Measurements from ENCODE around the gene TBC1D5.

TBC1D5 gene

DNA sequence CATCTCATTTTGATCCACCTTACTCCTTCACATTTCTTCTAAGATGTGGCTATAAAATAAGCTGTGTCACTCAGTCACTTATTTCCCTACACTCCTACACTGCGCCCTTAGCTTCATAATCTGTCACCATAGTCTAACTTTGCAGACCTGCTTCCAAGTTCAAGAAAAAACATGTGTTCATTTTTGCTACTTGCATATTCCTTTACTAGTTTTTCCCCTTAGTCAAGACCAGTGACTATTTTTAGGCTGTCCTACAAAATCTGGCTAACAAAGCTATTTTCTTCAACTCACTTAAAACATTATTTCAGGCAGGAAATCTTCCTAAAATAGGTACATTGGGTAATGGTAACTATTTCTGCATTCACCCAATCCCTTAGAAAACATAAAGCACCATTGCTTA is 272.5 kb downstream of the TBC1D5 start:
- DNase-seq (ENCODE audit: low read depth), result no peak

DNA sequence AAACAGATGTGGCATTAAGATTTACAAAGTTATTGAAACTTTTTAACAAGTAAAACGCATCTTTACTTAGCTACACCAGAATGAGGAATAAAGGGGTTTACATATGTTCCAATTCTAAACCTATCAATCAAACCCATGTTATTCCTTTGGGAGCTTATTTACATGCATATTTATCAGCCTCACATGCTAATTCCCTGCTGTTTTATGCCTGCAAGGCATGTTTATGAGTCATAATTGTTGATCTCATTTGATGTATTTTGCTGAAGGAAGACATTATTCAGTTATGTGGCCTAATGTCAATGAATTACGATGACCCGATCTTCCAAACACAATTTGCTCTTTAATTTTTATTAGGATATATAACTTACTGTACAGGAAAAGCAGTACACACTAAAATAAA is 272.9 kb downstream of the TBC1D5 start:
- no peak for DNase-seq (ENCODE audit: low read depth)

DNA sequence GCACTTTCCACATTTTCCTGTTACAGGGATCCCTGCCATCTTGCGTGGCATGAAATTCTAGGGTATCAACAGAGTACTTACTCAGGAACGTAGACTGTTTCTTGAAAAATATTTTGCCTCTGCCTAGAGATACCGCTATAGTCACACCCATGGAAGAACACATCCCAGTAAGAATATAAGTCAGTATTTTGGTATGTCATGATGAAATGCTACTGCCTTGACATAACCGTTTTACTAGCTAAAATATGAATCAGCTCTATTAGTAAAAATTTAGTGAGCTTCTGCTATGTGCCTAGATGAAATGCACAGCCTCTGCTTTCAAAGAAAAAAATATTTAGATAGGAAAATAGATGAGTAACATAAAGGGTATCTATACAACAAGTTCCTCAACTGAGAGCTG is 276.4 kb downstream of the TBC1D5 start:
- no peak for DNase-seq (ENCODE audit: low read depth)

DNA sequence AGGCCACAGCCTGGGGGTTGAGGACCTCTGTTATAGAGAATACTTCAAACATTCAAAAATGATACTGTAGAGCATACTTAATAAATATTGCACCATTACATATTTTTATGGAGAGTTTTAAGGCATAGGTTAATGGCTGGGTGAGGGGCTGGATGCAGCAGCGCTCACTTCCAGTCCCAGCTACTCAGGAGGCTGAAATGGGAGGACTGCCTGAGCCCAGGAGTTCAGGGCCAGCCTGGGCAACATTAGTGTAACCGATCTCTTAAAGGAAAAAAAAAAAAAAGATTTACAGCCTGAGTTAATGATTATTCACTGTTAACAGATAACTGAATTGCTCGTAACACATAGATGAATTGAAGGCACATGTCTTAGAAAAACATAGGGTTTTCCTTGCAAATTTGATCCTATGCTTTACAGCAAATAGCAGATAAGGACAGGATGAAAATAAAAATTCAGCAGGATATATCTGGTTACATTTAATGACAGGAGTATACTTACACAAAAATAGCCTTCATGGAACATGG is 282.9 kb downstream of the TBC1D5 start:
- no peak for DNase-seq (ENCODE audit: low read depth)

DNA sequence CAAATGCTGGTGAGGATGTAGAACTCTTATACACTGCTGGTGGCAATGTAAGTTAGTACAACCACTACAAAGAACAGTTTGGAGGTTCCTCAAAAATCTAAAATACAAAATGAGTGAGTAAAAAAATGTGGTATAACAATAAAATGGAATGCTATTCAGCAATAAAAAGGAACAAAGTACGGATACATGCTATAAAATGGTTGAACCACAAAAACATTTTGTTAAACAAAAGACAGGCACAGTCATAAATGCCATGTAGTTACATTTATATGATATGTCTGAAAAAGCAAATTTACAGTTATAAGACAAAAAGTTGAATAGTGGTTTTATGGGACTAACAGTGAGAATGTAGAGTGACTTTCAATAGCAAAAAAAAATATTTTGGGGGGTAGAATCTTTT is 285.8 kb downstream of the TBC1D5 start:
- no peak for DNase-seq (ENCODE audit: low read depth)

DNA sequence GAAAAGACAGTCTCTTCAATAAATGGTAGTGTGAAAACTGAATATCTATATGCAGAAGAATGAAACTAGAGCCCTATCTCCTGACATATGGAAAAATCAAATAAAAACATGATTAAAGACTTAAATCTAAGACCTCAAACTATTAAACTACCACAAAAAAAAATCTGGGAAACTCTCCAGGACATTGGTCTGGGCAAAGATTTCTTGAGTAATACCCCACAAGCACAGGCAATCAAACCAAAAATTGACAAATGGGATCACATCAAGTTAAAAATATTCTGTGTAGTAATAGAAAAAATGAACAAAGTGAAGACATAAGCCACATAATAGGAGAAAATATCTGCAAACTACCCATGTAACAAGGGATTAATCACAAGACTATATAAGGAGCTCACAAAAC is 286.4 kb downstream of the TBC1D5 start:
- DNase-seq (ENCODE audit: low read depth), result no peak

DNA sequence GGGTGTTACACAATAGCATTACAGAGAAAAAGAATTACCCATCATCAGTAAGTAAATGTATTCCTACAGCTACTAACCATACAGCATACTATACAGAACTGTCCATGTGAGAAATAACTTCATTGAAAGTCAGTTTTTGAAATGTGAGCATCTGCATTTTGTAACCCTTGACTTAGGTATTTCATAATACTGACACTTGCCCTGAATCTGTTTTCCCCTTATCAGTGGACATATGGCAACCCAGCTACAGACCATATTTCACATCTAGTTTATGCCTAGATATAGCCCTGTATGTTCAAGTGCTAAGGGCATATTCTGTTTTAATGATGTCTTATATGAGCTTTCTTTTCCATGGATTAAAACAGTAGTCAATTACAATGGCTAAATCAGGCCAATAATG is 297.6 kb downstream of the TBC1D5 start:
- DNase-seq (ENCODE audit: low read depth), result no peak

DNA sequence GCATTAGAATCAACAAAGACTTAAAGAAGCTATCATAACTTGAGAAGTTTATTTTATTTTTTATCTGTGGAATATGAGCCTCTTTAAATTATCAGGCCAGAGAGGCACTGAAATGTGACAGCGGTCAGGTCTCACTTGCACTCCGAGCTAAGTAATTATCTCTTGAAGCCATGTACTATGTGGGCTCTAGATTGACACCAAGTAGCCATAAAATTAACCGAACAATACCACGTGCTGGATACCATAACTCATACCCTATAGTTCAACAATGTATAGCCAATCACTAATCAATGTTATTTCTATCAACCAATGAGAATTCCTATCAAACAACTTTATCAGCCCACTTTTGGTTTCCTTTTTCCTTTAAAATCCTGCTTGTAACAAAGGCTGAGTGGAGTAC is 299.3 kb downstream of the TBC1D5 start:
- DNase-seq (ENCODE audit: low read depth), result no peak

DNA sequence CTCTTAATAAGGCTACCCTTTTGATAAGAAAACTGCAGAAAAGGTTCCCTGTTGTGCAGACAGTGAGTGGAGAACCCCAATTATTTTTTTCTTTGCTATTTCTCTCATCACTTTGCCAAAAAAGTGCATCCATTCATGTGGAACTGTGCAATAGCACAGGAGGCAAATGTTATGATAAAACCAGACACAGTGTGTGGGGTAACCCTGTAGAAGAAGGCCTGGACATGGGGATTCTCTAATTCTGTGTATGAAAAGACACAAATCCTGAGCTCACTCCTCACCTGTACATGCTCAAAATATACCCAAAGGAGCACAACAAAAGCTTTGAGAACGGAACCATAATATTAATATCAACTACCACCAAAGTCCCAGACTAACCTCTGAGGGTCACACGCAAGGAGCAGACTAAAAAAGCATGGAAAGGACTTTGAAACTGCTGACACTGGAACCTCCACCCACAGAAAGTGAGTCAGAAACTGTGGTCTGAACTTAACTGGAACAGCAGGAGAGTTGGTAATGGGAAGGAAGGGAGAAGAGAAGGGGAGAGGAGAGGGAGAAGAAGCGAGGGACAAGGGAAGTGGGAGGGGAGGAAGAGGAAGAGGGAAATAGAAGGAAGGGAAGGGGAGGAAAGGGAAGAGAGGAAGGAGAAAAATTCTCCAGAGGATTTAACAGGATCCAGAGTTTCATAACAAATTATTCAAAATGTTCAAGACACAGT is 299.9 kb downstream of the TBC1D5 start:
- DNase-seq (ENCODE audit: low read depth), result no peak

DNA sequence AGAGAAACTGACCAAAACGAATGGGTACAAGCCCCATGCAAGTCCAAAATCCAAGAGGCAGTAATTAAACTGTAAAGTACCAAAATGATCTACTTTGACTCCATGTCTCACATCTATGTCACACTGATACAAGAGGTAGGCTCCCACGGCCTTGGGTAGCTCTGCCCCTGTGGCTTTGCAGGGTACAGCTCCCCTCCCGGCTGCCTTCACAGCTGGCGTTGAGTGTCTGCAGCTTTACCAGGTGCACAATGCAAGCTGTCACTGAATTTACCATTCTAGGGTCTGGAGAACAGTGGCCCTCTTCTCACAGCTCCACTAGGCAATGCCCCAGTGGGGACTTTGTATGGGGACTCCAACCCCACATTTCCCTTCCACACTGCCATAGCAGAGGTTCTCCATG is 308.6 kb downstream of the TBC1D5 start:
- DNase-seq (ENCODE audit: low read depth), result no peak

DNA sequence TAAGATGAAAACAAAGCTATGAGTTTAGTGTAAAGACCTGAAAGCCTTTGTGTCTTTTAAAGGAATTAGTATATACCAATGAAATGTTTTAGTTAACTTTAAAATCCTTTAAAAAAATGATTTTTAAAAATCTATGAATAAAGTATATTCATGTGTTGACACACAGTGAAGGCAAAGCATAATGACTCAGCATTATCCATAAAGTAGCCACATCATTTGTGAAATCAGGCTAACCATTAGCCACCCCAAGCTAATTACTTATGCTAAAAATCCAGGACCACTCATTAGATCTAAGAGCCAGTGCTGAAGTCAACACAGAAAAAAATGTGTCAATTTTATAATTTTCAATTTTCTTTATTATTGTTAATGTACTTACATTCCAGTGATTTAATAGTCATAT is 310.2 kb downstream of the TBC1D5 start:
- no peak for DNase-seq (ENCODE audit: low read depth)

DNA sequence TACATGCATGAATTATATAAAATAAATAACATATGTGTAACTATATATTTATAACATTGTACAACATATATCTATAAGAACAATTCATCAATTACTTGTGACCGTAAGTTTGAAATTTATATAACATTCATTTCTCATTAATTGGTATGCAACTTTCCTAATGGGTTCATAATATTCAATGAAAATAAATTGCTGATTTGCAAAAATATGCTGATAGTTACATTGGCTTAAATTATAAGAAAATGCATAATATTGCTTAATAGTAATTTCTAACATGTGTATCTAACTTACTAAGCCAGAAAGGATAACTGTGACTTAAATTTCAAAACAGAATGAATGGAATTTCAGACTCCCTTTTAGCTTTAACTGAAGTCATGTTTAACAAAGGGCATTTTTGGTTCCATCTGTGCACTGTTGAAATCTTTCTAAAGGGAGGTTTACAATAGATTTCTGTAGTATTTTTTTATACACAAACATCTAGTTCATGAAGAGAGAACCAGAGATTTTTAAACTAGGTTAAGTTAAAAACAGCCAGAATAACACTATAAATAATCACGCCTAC is 310.9 kb downstream of the TBC1D5 start:
- no peak for DNase-seq (ENCODE audit: low read depth)

DNA sequence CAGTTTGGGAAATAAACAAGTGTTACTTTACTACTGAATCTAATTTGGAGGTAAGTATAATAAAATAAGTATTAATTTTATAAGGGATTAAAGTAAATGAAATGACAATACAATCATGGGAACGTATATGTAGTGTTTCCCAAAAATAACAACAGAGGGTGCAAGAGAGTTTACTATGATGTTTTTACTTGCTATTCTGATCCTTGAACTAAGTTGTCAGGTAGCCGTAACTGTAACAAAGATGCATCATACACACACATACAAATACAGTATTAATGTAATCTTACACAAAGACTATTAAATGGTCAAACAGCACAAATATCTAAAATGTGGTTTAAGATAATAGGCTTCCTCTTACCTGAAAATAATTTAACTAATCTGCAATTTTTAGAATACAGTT is 311.4 kb downstream of the TBC1D5 start:
- no peak for DNase-seq (ENCODE audit: low read depth)

DNA sequence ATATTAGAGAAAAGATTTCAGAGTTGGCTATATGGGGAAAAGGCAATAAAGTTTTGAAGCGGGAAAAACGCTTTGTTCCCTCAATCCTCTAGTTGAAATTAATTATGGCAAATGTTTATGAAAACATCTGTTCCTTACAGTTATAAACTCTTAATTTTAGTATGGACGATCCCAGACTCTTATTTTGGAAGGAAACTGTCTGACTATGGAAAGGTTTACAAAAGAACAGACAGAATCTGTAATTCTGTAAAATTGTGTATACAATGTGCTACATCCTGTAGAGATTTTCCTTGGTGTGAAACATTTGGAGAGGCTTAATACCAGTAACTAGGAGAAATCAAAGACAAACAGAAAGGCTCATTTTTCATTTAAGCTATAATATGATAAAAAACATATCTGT is 311.8 kb downstream of the TBC1D5 start:
- no peak for DNase-seq (ENCODE audit: low read depth)

DNA sequence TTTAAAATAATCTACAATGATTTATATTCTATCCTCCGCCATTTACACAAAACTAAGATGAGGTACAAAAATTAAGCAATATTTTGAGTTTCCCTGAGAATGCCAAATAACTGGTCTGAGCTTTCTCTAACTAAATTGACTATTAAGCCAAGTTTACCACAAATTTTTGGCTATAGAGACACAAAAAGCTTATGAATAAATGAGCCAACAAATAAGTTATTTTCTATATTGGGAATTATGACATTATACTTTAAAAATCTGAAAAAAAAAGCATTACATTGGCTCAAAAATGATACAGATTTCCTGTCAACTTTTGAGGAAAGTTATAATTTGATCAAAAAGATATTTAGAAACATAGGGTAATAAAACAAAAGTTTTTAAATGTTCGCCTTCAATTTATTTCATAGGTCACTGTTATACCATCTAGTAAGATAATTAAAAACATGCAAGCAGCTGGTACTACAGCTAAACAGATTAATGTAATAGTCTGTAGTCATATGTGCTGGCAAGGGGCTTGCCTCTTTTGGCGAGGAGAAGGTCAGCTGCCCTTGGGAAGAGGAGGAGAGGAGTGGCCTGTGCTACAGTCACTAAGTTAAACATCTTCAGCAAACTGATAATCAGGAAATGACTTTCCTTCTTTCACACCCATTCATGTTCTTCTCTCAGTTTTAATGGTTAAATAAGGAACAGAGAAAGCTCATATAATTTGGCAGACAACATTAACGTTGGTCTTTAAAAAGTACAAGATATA is 318.5 kb downstream of the TBC1D5 start:
- no peak for DNase-seq (ENCODE audit: low read depth)

DNA sequence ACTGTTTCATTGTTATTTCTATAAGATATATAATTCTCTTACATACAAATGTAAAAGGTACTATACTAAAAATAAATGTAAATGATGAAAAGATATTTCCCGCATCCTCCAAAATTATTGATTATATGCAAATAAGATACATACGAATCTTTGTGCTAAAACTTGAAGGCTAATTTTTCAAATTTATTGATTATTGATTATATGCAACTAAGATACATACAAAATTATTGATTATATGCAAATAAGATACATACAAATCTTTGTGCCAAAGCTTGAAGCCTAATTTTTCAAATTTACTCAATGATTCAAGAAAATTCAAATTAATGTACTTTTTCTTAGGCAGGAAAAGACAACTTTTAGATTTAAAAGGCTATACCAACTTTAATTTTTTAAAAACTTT is 319.8 kb downstream of the TBC1D5 start:
- DNase-seq (ENCODE audit: low read depth), result no peak

DNA sequence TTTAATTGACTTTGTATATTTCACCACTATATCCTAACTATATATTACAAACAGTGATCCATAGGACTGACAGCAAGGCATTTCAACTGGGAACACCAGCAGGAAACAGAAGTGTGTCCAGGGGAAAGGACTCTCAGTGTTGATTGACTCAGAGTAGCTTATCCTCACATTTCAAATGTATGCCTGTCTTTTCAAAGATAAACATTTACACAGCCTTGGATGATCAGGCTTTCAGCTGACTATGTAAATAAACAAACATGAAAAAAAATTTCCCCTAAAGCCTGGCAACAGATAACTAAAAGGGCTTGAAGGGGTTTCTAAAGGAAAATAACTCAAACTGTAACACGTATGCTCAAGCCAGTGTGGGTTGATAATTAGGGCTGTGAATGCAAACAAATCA is 321.8 kb downstream of the TBC1D5 start:
- no peak for DNase-seq (ENCODE audit: low read depth)

DNA sequence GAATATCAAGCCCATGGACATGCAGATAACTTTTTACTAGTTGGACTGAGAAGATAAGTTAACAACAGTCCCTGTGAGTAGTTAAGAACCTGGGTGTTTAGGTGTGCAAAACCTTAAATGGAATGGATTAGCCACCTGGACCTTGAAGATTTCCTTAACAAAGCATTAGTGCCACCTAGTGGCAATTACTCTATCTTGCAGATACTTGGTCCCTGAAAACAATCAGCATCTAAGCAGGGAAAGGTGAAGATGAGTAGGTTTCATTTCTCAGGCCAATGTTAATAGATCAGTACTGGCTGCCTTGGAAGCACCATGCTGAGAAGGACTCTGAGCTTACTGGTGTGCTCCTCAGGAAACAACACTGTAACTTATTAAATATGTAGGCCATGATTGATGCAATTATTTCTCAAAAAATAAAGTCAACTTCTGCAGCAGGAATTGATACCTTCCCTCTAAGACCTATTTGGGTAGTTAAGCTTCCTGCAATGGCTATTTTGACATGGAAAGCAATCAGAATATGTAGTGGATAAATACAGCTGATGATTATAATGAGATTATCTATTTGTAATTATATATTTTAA is 329.4 kb downstream of the TBC1D5 start:
- DNase-seq (ENCODE audit: low read depth), result no peak

DNA sequence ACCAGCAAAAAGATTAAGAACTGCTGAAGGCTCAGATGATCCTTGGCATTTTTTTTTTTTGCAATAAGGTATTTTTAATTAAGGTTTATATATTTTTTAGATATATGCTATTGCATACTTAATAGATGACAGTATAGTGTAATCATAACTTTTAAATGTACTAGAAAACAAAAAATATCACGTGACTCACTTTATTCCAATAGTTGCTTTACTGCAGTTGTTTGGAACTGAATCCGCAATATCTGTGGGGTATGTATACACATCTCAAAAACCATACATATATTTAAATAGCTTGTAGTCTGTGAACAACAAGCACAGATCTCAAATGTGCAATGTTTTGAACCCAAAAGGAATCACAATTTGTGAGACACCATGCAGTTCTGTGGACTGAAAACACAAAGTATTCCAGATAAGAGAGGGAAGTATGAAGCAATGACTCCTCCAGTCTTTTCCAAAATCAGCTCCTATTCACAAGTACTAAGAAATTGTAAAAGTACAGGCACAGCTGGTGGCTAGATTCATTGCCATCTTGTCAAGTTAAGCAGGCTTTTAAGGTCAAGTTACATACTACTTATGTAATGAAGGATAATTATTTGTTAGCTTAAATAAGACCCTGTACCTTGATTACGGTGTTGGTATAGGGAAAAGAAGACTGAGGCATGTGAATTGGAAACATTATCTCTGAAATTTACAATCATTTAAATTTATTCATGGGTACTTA is 331.1 kb downstream of the TBC1D5 start:
- no peak for DNase-seq (ENCODE audit: low read depth)

DNA sequence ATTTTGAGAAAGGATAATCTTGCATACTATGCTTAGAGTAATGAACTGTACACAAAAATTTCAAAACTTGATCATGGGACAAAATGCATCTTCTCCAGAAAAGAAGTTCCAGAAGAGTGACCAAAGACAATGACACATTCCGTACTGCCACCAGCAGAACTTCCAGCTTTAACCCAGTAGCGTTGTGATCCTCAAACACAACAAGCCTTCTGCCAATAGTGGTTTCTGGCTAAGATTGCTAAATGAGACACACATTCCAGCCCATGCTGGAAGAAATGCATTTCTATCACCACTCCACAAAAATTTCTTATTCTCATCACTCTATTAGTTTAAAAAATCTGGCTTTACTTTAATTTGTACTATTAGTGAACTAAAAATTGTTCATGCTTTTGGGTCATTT is 334.9 kb downstream of the TBC1D5 start:
- no peak for DNase-seq (ENCODE audit: low read depth)

DNA sequence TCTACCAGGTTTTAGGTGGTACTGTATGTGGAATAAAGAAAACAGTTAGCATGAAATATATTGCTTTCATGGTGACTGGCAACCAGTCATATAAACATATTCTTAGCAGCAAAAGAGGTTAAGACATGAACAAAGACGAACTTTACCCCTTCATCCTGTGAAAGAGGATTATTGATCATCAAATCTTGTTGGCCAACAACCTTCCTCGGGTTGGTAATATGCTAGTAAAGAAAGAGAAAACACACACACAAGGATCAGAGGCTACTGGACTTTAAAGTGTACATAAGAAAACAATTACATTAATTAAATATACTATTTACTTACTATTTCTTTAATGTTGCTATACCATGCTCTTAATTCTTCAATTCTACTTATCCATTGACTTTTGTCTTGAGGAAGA is 337.9 kb downstream of the TBC1D5 start:
- no peak for DNase-seq (ENCODE audit: low read depth)

DNA sequence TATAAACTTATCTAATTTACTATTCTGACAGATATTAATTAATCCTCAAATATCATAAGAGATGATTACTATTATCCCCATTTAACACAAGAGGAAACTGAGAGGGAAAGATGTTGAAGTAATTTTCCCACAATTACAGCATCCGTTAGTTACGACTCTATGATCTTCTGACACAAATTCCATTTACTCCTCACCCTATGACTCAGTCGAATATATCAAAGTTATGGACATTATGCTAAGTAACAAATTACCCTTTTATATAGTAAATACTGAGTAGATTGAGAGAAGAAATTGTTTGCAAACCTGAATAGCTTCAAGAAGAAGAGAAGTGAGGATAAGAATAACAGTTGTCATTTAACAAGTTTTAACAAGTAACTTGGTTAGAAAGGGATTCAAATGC is 340.0 kb downstream of the TBC1D5 start:
- no peak for DNase-seq (ENCODE audit: low read depth)
